ENCODE results near the gene LIMA1. TPM values are rescaled to one million over a fixed set of nuclear protein-coding genes. Genes with fewer than 3 reads are reported as not detected.

The LIMA1 gene
- total RNA-seq, 4 donors from 2014 or later: 85.0 to 140 (median 116) TPM

- Histone ChIP-seq H3K36me3 (no peaks in the 10 kb centered on the region), H3K27me3 (no peaks in the 10 kb centered on the region), H3K27ac (peak overlapping the region; percentile 81 to 92), H3K4me1 (peaks cover 0 to 13% of the 10 kb centered on the region in 2 donors), H3K9me3 (no peaks in the 10 kb centered on the region), H3K4me3 (peak overlapping the region; percentile 11 to 30)
- no peak for DNase-seq
- TF ChIP-seq, protein P1, sequence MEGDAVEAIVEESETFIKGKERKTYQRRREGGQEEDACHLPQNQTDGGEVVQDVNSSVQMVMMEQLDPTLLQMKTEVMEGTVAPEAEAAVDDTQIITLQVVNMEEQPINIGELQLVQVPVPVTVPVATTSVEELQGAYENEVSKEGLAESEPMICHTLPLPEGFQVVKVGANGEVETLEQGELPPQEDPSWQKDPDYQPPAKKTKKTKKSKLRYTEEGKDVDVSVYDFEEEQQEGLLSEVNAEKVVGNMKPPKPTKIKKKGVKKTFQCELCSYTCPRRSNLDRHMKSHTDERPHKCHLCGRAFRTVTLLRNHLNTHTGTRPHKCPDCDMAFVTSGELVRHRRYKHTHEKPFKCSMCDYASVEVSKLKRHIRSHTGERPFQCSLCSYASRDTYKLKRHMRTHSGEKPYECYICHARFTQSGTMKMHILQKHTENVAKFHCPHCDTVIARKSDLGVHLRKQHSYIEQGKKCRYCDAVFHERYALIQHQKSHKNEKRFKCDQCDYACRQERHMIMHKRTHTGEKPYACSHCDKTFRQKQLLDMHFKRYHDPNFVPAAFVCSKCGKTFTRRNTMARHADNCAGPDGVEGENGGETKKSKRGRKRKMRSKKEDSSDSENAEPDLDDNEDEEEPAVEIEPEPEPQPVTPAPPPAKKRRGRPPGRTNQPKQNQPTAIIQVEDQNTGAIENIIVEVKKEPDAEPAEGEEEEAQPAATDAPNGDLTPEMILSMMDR (IDR thresholded peaks at IDR 0.05): no peak
- TF ChIP-seq POLR2A (IDR thresholded peaks at IDR 0.05): no peak
- intact Hi-C loops (cut with DNase I; ENCODE audit: low total_unique reads): no loop called here
Observed at GRCh38 chr12:50271724-50272247, 11.5 kb downstream of the LIMA1 start.

- H3K9me3 ChIP-seq: no peaks in the 10 kb centered on the region
- H3K4me3 ChIP-seq: no peak overlapping the region
- H3K27me3 ChIP-seq: no peaks in the 10 kb centered on the region
- DNase-seq: no peak
- H3K36me3 ChIP-seq: no peaks in the 10 kb centered on the region
- intact Hi-C loops (cut with DNase I; ENCODE audit: low total_unique reads): no loop called here
- TF ChIP-seq, protein P1 (IDR thresholded peaks at IDR 0.05): no peak
- TF ChIP-seq POLR2A (IDR thresholded peaks at IDR 0.05): no peak
- H3K4me1 ChIP-seq: peaks cover 0 to 13% of the 10 kb centered on the region in 2 donors
- no peak overlapping the region for H3K27ac ChIP-seq
Observed at GRCh38 chr12:50268482-50268881, 14.8 kb downstream of the LIMA1 start.

GRCh38 chr12:50265770-50266524 lies 17.4 kb downstream of the LIMA1 start:
- DNase-seq: no peak
- Histone ChIP-seq H3K36me3 (no peaks in the 10 kb centered on the region), H3K4me1 (peaks cover 0 to under 1% of the 10 kb centered on the region in 2 donors), H3K9me3 (no peaks in the 10 kb centered on the region), H3K4me3 (no peak overlapping the region), H3K27me3 (no peaks in the 10 kb centered on the region), H3K27ac (no peak overlapping the region)
- intact Hi-C loops (cut with DNase I; ENCODE audit: low total_unique reads): no loop called here
- TF ChIP-seq, protein P1 (IDR thresholded peaks at IDR 0.05): no peak

GRCh38 chr12:50263832-50264231 lies 19.5 kb downstream of the LIMA1 start:
- TF ChIP-seq, protein P1 (IDR thresholded peaks at IDR 0.05): no peak
- no peak for TF ChIP-seq POLR2A (IDR thresholded peaks at IDR 0.05)
- Histone ChIP-seq H3K27ac (no peak overlapping the region), H3K27me3 (no peaks in the 10 kb centered on the region), H3K4me1 (no peaks in the 10 kb centered on the region), H3K9me3 (no peaks in the 10 kb centered on the region), H3K36me3 (no peaks in the 10 kb centered on the region), H3K4me3 (no peak overlapping the region)
- no peak for DNase-seq
- intact Hi-C loops (cut with DNase I; ENCODE audit: low total_unique reads): no loop called here

GRCh38 chr12:50261654-50262053 lies 21.7 kb downstream of the LIMA1 start:
- Histone ChIP-seq H3K4me1 (no peaks in the 10 kb centered on the region), H3K4me3 (no peak overlapping the region), H3K36me3 (no peaks in the 10 kb centered on the region), H3K27me3 (no peaks in the 10 kb centered on the region), H3K9me3 (no peaks in the 10 kb centered on the region), H3K27ac (no peak overlapping the region)
- intact Hi-C loops (cut with DNase I; ENCODE audit: low total_unique reads): no loop called here
- no peak for TF ChIP-seq POLR2A (IDR thresholded peaks at IDR 0.05)
- TF ChIP-seq, protein P1 (IDR thresholded peaks at IDR 0.05): no peak
- no peak for DNase-seq
